Effector CD4-positive, alpha-beta T cell (primary cell): Measurements from ENCODE around the gene PCF11.
A peak's percentile ranks its signal among the peaks of the same experiment; 100 is the strongest.
"Not testable (repeated sequence)": the region's sequence is repeated elsewhere in the genome, so short reads cannot be mapped to it uniquely, and the experiment has no call there.

Experiments used
- DNase-seq: peaks from one replicate; pipeline ENCODE4 v3.0.0-alpha.2; 2020

PCF11 gene

DNA sequence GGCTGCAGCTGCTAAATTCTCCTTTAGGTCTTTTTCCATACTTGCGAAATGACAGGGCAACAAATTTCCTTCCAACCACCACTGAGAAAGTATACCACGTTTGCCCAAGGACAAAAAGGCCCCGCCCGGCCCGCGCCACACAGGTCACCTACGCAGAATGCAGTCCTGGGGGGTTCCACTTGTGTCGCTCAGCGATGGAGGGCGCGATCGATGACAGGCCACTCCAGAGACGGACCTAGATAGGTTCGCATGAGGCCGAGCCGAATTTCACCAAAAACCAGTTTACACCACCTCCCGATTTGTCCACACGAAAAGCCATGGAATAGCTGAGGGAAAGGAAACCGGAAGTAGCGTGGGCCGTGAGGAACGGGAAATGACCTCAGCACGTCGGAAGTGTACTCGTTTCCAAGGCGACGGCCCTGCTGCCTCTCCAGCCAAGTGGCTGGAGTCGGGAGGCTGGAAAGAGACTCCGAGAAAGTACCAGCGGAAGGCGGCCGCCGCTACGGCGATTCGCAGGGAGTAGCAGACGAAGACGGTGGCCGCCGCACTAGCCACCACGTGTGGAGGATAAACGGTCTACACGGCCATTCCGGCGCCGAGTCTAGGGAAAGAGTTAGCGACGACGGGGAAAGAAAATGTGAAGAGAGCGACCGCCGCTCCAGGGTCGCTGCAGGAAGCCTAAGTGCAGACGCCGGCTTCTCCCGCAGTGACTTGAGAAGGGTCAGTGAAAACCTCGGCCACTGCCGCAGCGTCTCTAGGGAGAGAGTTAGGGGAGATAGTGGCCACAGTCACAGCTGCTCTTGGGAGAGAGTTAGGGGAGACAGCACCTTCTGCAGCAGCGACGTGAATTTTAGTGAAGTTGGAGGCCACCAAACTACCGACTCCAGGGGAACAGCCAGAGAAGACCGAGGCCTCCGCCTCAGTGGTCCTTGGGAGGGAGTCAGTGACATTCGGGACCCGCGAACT lies 36.7 kb downstream of the PCF11 start, which contains the start of gene ANKRD42:
TSS of gene ANKRD42 (plus strand) at position 398 of the 966 bp plus-strand sequence. CDS start 959 bp downstream, outside the sequence.
- DNase-seq: peak; percentile 85

DNA sequence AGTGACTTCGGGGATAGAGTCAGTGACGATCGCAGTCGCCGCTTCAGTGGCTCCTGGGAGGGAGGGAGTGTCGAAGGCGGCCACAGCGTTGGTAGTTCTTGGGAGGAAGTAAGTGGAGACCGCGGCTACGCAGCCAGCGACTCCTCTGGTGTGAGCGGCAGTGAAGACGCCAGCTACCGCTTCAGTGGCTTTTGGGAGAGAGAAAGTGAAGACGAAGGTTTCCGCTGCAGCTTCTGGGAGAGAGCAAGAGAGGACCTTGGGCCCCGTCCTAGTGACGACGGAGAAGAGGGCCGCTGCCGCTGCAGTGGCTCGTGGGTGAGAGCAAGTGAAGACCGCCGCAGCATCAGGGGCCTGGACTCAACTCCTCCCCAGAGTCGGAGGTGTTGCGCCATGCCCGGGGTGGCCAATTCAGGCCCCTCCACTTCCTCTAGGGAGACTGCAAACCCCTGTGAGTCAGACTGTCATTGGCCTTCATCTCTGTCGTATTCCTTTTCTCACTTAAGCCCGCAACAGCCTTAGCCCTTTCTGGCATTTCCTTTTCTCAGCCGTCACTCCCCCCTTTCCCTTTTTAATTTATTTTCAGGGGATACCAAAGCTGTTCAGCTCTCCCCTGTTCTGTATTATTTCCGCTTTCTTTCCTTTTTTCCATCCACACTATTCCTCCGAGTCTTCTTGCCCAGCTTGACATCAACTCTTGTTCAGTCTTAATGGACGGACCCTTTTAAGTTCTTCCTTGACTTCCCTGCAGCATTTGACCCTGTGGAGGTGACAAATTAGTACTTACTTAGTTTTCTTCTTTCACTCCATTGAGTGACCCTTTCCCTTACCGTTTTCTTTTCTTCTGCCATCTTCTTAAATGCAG lies 37.6 kb downstream of the PCF11 start:
- DNase-seq: peak; percentile 56

DNA sequence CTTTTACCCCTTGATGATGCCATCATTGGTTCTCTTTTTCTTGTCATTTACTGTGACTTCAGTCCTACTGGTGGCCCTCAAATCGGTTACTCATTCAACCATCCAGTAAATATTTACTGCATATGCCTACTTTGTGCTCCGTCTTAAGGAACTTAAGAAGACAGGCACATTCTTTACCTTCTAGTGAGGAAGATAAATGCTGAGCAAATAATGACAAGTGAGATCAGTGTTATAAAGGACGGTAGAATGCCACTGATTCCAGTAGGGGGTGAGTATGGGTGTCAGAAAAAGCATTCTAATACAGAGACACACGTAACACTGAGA lies 38.2 kb downstream of the PCF11 start:
- no peak for DNase-seq

DNA sequence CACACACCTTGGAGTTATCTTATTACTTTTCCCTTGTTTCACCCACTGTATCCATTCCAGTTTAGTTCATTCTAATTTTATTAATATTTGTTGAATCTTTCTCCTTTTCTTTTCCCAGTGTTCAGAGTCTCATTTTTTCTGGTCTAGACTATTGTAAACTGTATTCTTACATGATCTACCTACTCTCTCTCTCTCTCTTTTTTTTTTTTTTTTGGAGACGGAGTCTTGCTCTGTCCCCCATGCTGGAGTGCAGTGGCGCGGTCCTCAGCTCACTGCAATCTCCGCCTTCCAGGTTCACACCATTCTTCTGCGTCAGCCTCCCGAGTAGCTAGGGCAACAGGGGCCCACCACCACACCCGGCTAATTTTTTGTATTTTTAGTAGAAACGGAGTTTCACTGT lies 38.7 kb downstream of the PCF11 start:
- DNase-seq: no peak

DNA sequence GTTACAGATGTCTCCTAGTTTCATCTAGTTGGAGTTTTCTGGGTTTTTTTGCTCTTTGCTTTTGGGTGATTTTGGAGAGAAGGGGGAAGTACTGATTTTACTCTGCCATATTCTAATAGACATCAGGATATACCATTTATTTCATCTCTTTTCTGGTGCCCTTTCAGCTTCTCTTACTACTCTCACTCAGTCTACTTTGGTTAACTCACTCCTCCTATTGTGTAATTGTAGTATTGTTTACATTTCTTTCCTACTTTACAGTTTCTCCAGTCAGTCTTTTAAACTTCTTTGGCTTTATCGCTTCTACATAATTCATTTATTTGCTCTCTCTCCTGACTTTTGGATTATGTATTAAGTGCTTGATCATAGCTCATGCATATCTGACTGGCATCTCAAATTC lies 43.1 kb downstream of the PCF11 start:
- DNase-seq: no peak

DNA sequence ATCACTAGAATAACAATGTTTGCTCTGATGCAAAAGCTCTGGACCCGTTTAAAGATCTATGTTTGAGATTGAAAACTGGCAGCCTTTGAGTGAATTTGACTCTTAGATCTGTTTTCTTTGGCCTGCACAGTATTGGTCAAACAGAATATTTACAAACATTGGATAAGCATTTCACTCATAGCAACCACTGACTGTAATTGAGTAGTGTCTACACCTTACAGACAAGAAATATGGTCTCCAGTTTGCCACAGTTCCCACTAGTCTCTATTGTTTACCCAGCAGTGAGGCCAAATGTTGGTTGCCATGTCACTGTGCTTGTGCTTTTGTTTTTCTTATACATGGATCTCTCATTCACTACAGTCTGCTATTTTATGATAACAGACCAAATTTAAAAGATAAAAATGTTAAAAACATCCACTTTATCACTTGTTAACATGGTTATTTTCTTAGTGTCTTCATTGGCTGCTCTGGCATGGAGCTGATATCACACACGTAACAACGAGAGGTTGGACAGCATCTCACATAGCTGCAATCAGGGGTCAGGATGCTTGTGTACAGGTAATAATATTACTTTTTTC lies 48.8 kb downstream of the PCF11 start:
- DNase-seq: no peak

DNA sequence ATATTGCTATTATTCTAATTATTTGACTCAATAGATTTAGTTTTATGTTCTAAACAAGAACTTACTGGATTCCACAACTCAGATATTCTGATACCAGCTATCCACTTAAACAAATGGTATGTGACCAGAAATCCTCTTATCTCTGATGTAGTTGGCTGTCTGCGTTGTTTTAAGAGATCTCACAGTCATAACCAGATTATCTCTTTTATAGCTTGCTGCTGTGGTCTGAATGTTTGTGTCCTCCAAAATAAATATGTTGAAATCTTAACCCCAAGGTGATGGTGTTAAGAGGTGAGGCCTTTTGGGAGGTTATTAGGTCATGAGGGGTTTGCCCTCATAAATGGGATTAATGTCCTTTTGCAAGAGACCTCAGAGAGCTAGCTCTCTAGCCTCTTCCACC lies 49.3 kb downstream of the PCF11 start:
- DNase-seq: no peak

DNA sequence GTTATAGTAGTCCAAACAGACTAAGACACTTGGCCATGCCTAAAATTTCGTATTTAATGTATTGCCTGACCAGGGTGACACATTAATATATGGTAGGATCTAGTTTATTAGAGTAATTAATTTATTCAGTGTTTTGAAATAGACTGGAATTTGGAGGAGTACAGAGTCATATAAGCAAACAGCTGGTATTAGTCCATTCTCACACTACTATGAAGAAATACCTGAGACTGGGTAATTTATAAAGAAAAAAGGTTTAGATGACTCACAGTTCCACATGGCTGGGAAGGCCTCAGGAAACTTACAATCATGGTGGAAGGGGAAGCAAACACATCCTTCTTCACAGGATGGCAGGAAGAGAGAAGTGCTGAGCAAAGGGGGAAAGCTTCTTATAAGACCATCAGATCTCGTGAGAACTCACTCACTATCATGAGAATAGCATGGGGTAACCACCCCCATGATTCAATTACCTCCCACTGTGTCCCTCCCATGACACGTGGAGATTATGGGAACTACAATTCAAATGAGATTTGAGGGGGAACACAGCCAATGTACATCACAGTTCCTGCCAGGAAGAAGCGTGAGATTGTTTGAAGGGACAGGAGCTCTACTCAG lies 49.9 kb downstream of the PCF11 start:
- not testable (repeated sequence) for DNase-seq

DNA sequence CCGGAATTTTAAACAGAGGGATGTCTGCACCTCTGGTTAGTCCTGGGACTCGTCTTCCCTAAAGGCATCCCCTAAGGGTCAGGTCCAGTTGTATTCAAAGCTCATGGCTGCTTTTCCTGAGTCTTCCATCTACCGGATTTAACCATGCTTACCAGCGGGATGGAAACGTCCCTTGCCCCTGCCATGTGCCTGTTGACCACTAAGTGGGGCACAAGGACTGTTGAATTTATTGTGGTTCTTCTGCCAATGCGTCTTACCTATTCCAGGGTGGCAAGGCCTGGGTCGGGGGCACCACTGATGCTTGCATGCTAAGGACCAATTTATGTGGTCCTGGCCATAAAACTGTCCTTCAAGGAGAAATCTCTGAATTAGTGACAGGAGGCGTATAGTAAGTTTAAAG lies 62.2 kb downstream of the PCF11 start:
- no peak for DNase-seq

DNA sequence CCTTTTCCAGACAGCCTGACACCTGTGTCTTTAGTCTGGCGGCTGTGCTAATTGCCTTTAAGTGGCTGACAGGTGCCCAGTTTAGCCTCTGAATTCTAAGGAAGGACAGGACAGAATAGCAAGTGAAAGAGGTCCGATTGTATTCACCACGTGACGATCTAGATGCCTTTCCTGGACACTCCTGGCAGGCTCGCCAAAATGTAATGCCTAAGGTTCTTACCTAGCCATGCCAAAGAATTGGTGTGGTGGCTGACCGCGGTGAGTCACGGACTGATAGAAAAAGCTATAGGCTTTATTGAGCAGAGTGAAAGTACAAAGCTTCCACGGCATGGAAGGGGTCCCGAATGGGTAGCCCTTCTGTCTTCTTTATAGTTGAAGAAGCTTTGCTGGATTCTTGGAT lies 63.3 kb downstream of the PCF11 start:
- DNase-seq: no peak

DNA sequence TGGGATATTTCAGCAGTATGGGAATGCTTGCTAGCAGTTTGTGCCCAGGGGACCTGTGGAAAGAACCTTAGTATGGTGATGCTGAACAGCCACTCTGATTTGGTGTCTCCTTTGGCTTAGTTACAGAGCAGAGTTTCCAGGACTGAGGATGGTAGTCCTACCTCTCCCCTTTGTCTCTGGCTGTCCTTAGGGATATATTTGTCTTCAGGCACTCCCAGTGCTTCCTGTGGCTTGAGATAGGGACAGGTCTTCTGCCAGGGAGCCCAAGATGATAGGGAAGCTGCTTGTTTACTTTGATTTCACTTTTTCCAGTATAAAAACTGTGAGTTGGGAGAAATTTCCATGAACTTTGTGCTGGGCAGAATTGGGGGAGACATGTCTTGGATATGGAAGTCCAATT lies 64.8 kb downstream of the PCF11 start:
- no peak for DNase-seq

DNA sequence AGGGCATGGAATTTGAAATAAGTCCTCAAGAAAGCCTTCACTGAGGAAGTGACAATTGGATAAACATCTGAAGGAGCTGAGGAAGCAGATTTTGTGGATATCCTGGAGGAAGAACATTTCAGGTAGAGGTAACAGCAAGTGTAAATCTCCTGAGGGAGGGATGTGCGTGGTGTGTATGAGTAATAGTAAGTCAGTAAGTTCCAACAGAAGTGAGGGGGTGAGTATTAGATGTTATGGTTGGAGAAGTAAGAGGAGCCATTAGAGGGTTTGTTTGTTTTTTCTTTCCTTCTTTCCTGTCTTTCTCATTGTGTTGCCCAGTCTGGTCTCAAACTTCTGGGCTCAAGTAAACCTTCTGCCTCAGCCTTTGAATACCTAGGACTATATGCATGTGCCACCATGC lies 65.6 kb downstream of the PCF11 start:
- DNase-seq: no peak

DNA sequence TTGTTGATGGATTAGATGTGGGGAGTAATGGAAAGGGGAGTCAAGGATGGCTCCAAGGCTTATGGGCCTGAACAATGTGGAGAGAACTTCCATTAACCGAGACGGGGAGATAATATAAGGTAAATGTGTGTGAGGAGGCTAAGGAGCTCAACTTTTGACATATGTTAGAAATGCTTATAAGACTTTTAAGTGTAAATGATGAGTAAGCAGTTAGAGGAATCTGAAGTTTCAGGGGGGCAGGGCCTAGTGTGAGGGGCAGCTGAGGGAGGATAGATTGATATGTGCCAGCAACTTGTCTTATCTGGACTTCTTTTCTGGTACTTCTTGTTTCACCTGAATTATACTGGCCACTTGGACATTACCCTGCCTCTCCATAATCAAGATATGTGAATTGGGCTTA lies 66.5 kb downstream of the PCF11 start:
- no peak for DNase-seq

DNA sequence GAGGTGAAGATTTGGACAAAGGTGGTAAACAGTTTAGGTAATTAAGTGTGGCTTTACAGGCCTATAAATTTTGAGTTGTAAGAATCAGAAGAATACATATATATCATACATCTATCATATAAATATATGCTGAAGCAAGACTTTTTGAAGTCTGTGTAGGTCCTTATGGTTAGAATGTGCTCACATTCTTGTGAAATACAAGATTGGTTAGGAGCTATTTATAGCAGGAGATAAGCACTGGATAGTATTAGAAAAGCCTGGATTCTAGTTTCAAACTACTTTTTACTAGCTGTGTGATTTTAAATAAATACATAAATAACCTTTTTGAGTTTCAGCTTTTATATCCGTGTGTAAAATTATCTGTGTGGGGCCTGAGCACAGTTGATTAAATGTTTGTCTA lies 78.9 kb downstream of the PCF11 start:
- no peak for DNase-seq
